ENCODE data around the gene RAP1GAP. TPM values are rescaled to one million over a fixed set of nuclear protein-coding genes. Genes with fewer than 3 reads are reported as not detected.

RAP1GAP gene
- polyA plus RNA-seq, 3 donors, result 0.04 TPM; not detected in 2

DNA sequence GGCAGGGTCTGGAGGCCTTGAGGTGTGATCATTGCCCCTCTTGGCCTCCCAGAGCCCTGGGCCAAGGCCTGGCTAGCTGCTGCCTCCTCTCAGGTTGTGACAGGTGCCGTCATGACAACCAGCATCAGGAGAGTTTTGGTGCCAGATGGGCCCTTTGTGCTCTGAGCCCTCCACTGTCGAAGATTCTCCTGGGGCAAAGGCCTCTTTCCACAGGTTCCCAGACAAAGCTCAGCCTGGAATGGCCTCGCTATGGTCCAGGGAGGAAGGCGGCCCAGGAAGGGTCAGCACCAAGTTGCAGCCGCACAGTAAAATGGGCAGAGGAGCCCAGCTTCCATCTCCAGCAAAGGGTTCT lies 81.6 kb downstream of the RAP1GAP start:
- WGBS (ENCODE audit: insufficient coverage), result 100% methylated on average over 4 of the region's 5 CpGs
- H3K4me1 ChIP-seq (ENCODE audit: control insufficient read depth in 1 of 2, insufficient read depth in 2 of 2, low read length in 2 of 2), result peaks cover 3 to 10% of the 10 kb centered on the region in 2 donors
- no peak overlapping the region for H3K4me2 ChIP-seq (replicated peaks; ENCODE audit: extremely low read depth, low read length, poor library complexity, severe bottlenecking)
- no peak overlapping the region for H3K27ac ChIP-seq (ENCODE audit: low read depth in 1 of 2, low read length in 2 of 2)
- intact Hi-C loops (cut with micrococcal nuclease), result no loop called here
- H3K4me1 Mint-ChIP-seq, result peaks cover 11% of the 10 kb centered on the region
- no peak overlapping the region for H3K9ac ChIP-seq (ENCODE audit: insufficient read depth, low read length, poor library complexity, severe bottlenecking)
- no peaks in the 10 kb centered on the region for H3K9me3 ChIP-seq (replicated peaks in 1 of 2; ENCODE audit: control insufficient read depth in 1 of 2, insufficient read depth in 1 of 2, low read length in 2 of 2)
- H3K27ac Mint-ChIP-seq, result no peak overlapping the region
- H3K4me3 Mint-ChIP-seq, result no peak overlapping the region
- H3K36me3 Mint-ChIP-seq, result no peaks in the 10 kb centered on the region
- no peaks in the 10 kb centered on the region for H3K79me2 ChIP-seq (ENCODE audit: insufficient read depth, low read length)
- peaks cover 10 to 33% (median 17%) of the 10 kb centered on the region in 3 donors for H3K27me3 Mint-ChIP-seq (ENCODE audit: low read depth in 3 of 3)
- H3K4me3 ChIP-seq (replicated peaks in 1 of 3; ENCODE audit: low read depth in 2 of 3, low read length in 3 of 3), result no peak overlapping the region
- H3K27me3 ChIP-seq (ENCODE audit: control insufficient read depth in 2 of 2, insufficient read depth in 2 of 2, low read length in 2 of 2), result peaks cover 0 to 2% of the 10 kb centered on the region in 2 donors
- no peaks in the 10 kb centered on the region for H4K20me1 ChIP-seq (ENCODE audit: insufficient read depth, low read length)
- H3K36me3 ChIP-seq (replicated peaks in 1 of 2; ENCODE audit: control insufficient read depth in 1 of 2, insufficient read depth in 2 of 2, low read length in 2 of 2), result no peaks in the 10 kb centered on the region
- no peak for TF ChIP-seq CTCF (IDR thresholded peaks at IDR 0.05)
- no peak overlapping the region for H2AFZ ChIP-seq (ENCODE audit: insufficient read depth, low read depth, low read length, poor library complexity, severe bottlenecking)
- no peaks in the 10 kb centered on the region for H3K9me3 Mint-ChIP-seq
- no peak for DNase-seq

DNA sequence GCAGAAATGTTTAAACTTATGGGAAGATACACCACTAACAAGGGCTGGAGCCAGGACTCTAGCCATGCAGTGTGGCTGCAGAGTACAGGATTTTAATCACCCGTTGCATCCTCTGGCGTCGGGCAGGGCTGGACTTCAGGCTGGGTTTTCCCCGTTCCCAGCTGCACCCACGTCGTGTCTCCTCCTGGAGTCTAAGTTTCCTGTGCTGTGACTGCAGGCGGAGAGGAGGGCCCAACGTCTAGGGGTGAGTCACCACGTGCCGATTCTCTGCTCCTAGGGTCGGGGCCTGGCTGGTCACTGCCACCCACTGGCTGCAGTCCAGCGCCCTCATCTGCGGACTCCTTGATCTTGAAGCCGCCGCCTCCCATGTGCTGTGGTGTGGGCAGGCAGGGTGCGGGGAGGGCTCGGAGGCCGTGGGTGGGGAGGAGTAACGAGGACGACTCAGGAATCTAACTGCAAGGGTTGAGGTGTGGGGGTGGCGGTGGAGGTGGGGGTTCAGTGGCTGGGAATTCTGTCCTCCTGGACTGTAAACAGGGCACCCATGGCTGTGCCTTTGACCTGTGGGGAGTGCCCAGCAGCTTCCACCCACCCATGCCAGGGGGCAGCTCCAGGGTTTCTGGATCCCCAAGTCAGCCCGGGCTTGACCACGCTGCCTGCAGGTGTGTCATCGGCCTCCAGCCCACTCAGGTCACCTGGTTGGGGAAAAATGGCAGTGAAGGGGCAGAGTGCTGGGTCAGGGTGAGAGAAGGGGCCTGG lies 82.1 kb downstream of the RAP1GAP start:
- H3K4me1 ChIP-seq (ENCODE audit: control insufficient read depth in 1 of 2, insufficient read depth in 2 of 2, low read length in 2 of 2), result peaks cover 3 to 10% of the 10 kb centered on the region in 2 donors
- peaks cover 0 to 2% of the 10 kb centered on the region in 2 donors for H3K27me3 ChIP-seq (ENCODE audit: control insufficient read depth in 2 of 2, insufficient read depth in 2 of 2, low read length in 2 of 2)
- no peak overlapping the region for H3K27ac ChIP-seq (ENCODE audit: low read depth in 1 of 2, low read length in 2 of 2)
- no peak for DNase-seq
- H3K9me3 ChIP-seq (replicated peaks in 1 of 2; ENCODE audit: control insufficient read depth in 1 of 2, insufficient read depth in 1 of 2, low read length in 2 of 2), result no peaks in the 10 kb centered on the region
- WGBS (ENCODE audit: insufficient coverage), result 57% methylated on average over 23 of the region's 24 CpGs
- H3K4me3 Mint-ChIP-seq, result no peak overlapping the region
- peaks cover 13 to 30% (median 15%) of the 10 kb centered on the region in 3 donors for H3K27me3 Mint-ChIP-seq (ENCODE audit: low read depth in 3 of 3)
- no peak overlapping the region for H3K9ac ChIP-seq (ENCODE audit: insufficient read depth, low read length, poor library complexity, severe bottlenecking)
- H2AFZ ChIP-seq (ENCODE audit: insufficient read depth, low read depth, low read length, poor library complexity, severe bottlenecking), result no peak overlapping the region
- H3K27ac Mint-ChIP-seq, result no peak overlapping the region
- no peaks in the 10 kb centered on the region for H3K9me3 Mint-ChIP-seq
- H3K4me2 ChIP-seq (replicated peaks; ENCODE audit: extremely low read depth, low read length, poor library complexity, severe bottlenecking), result no peak overlapping the region
- no peaks in the 10 kb centered on the region for H3K79me2 ChIP-seq (ENCODE audit: insufficient read depth, low read length)
- intact Hi-C loops (cut with micrococcal nuclease), result no loop called here
- H4K20me1 ChIP-seq (ENCODE audit: insufficient read depth, low read length), result no peaks in the 10 kb centered on the region
- TF ChIP-seq CTCF (IDR thresholded peaks at IDR 0.05), result no peak
- H3K4me1 Mint-ChIP-seq, result peaks cover 11% of the 10 kb centered on the region
- H3K36me3 Mint-ChIP-seq, result no peaks in the 10 kb centered on the region
- no peaks in the 10 kb centered on the region for H3K36me3 ChIP-seq (replicated peaks in 1 of 2; ENCODE audit: control insufficient read depth in 1 of 2, insufficient read depth in 2 of 2, low read length in 2 of 2)
- no peak overlapping the region for H3K4me3 ChIP-seq (replicated peaks in 1 of 3; ENCODE audit: low read depth in 2 of 3, low read length in 3 of 3)
